ENCODE measurements around the gene MTHFD1L.

GRCh38 chr6:151018911-151019782 lies 153.6 kb downstream of the MTHFD1L start:
- TF ChIP-seq CTCF (conservative IDR thresholded peaks at IDR 0.05; ENCODE audit: low read length) (no peak), EZH2phosphoT487 (IDR thresholded peaks at IDR 0.05; ENCODE audit: borderline replicate concordance) (no peak)
